Common myeloid progenitor, CD34-positive (primary cell): Measurements from ENCODE around the gene PLCH2.

Experiments used
- CTCF ChIA-PET: fragments of 350-600 bp; sonication (Branson Sonifier 250); formaldehyde crosslinking; loops from one replicate; lab custom pipeline; 2021; ENCODE audit warnings: antibody characterized with exemption; lab: Charles Lee
- POLR2A ChIA-PET: fragments of 350-600 bp; sonication (Branson Sonifier 250); formaldehyde crosslinking; loops from one replicate; lab custom pipeline; 2021; ENCODE audit warnings: antibody characterized with exemption; lab: Charles Lee
- DNase-seq, 3 donors: peaks; one replicate each; pipeline versions ENCODE4 v3.0.0 to v3.0.0-alpha.2; 2013
- H3K27ac ChIP-seq, 2 experiments: 1 replicate in 1 of 2; 2 replicates in 1 of 2; pipeline ENCODE4 v1.7.0; 2013; ENCODE audit warnings: inconsistent platforms in 2 of 2, low read length in 2 of 2, mild to moderate bottlenecking in 2 of 2, low read depth in 1 of 2, moderate library complexity in 1 of 2; ENCODE audit not compliant: severe bottlenecking in 2 of 2, insufficient read depth in 1 of 2, poor library complexity in 1 of 2
- H3K27me3 ChIP-seq, 5 experiments: replicated peaks in 2 of 5; 1 replicate in 3 of 5; 2 replicates in 2 of 5; pipeline versions ENCODE4 v1.6.1 to v1.7.0; 2013; ENCODE audit warnings: low read length in 4 of 5, mild to moderate bottlenecking in 2 of 5, moderate library complexity in 2 of 5, inconsistent platforms in 1 of 5; ENCODE audit not compliant: insufficient read depth in 5 of 5, control insufficient read depth in 4 of 5
- H3K36me3 ChIP-seq, 4 experiments: 1 replicate in 2 of 4; 2 replicates in 2 of 4; pipeline versions ENCODE4 v1.6.1 to v1.7.0; 2013; ENCODE audit warnings: low read length in 3 of 4, control low read depth in 1 of 4, mild to moderate bottlenecking in 1 of 4; ENCODE audit not compliant: control insufficient read depth in 4 of 4, insufficient read depth in 4 of 4
- H3K4me1 ChIP-seq, 4 experiments: 1 replicate in 3 of 4; 2 replicates in 1 of 4; pipeline versions ENCODE4 v1.6.1 to v1.7.1; 2013; ENCODE audit warnings: low read length in 3 of 4, mild to moderate bottlenecking in 3 of 4, control low read depth in 1 of 4, inconsistent platforms in 1 of 4, moderate library complexity in 1 of 4; ENCODE audit not compliant: control insufficient read depth in 4 of 4, insufficient read depth in 4 of 4; ENCODE audit errors: control extremely low read depth in 1 of 4
- H3K4me3 ChIP-seq, 7 experiments: 1 replicate in 4 of 7; 2 replicates in 3 of 7; pipeline versions ENCODE4 v1.5.1 to v1.7.0; 2013; ENCODE audit warnings: mild to moderate bottlenecking in 7 of 7, low read length in 6 of 7, moderate library complexity in 6 of 7, inconsistent platforms in 2 of 7, low read depth in 2 of 7, control low read depth in 1 of 7; ENCODE audit not compliant: insufficient read depth in 4 of 7, control insufficient read depth in 1 of 7; ENCODE audit errors: extremely low read depth in 1 of 7
- H3K9me3 ChIP-seq, 5 experiments: 1 replicate in 4 of 5; 2 replicates in 1 of 5; pipeline versions ENCODE4 v1.6.1 to v1.7.1; 2013; ENCODE audit warnings: low read length in 4 of 5, mild to moderate bottlenecking in 2 of 5, inconsistent platforms in 1 of 5, low read depth in 1 of 5, moderate library complexity in 1 of 5; ENCODE audit not compliant: control insufficient read depth in 4 of 5, insufficient read depth in 2 of 5; ENCODE audit errors: control extremely low read depth in 1 of 5
- WGBS: methylation state at CpG from one replicate; pipeline ENCODE4 v1.1.5; 2013; ENCODE audit not compliant: insufficient coverage; 5-methylcytosine and 5-hydroxymethylcytosine counted together

Gene PLCH2

DNA sequence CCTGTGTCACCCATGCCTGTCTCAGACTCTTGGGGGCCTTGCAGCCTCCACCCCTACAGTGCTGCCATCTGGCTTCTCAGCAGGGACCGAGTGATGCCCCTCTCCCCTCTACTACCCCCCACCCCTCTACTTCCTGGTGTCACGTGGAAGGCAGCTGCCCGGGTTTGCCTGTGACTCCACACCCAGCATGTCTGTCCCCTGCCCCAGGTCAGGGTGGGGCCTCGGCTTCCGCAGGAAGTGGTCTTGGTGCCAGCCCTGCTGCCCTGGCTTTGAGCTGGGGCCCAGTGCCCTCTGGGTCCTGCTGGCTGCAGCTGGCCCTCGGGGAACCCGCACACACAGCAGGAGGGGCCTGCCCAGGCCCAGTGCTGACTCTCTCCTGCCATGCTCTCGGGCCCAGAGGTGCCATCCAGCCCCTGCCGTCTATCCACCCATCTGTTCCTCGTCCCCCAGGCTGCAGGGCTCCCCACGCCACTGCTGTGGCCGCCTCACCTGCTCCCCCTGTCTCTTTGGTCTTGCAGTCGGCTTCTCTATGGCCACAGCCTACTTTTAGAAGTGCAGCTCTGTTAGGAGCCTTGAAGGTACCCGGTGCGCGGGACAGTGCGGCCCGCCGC lies 24.0 kb downstream of the PLCH2 start:
- DNase-seq, result peak; percentile 22 to 81 (median 66)
- WGBS, result 51% methylated on average over 19 of the region's 19 CpGs
- H3K27me3 ChIP-seq, result peaks cover 0 to 19% (median 0%) of the 10 kb centered on the region in 5 experiments
- no peak overlapping the region for H3K4me3 ChIP-seq
- H3K36me3 ChIP-seq, result no peaks in the 10 kb centered on the region
- no peaks in the 10 kb centered on the region for H3K9me3 ChIP-seq
- peaks cover 0 to 16% (median 15%) of the 10 kb centered on the region in 4 experiments for H3K4me1 ChIP-seq
- no peak overlapping the region for H3K27ac ChIP-seq
- ChIA-PET CTCF (no interaction called here), POLR2A (no interaction called here)

- Histone ChIP-seq H3K27me3 (peaks cover 0 to 19% (median 0%) of the 10 kb centered on the region in 5 experiments), H3K4me3 (no peak overlapping the region), H3K27ac (no peak overlapping the region), H3K9me3 (no peaks in the 10 kb centered on the region), H3K36me3 (no peaks in the 10 kb centered on the region), H3K4me1 (peaks cover 0 to 18% (median 15%) of the 10 kb centered on the region in 4 experiments)
- ChIA-PET POLR2A (interaction anchor here (0.6 kb wide), 1 partner anchor 1038 kb away, joined by 3 read pairs; no protein-coding TSS in a partner anchor), CTCF (no interaction called here)
- 92% methylated on average over 28 of the region's 28 CpGs for WGBS
- no peak for DNase-seq
Measured at GRCh38 chr1:2501041-2501819, 25.1 kb downstream of the PLCH2 start.

- Histone ChIP-seq H3K36me3 (peaks cover 0 to 3% (median 0%) of the 10 kb centered on the region in 4 experiments), H3K4me1 (peaks cover 0 to 21% (median 17%) of the 10 kb centered on the region in 4 experiments), H3K27me3 (peaks cover 0 to 19% (median 0%) of the 10 kb centered on the region in 5 experiments), H3K27ac (no peak overlapping the region), H3K9me3 (no peaks in the 10 kb centered on the region), H3K4me3 (no peak overlapping the region)
- WGBS, result 89% methylated on average over 3 of the region's 7 CpGs
- ChIA-PET POLR2A (no interaction called here), CTCF (no interaction called here)
- no peak for DNase-seq
Measured at GRCh38 chr1:2501820-2502119, 25.7 kb downstream of the PLCH2 start.

DNA sequence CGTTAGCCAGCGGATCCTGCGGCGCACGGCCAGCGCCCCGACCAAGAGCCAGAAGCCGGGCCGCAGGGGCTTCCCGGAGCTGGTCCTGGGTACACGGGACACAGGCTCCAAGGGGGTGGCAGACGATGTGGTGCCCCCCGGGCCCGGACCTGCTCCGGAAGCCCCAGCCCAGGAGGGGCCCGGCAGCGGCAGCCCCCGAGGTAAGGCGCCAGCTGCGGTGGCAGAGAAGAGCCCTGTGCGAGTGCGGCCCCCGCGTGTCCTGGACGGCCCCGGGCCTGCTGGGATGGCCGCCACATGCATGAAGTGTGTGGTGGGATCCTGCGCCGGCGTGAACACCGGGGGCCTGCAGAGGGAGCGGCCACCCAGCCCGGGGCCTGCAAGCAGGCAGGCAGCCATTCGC lies 26.1 kb downstream of the PLCH2 start:
- Histone ChIP-seq H3K4me1 (peaks cover 0 to 21% (median 17%) of the 10 kb centered on the region in 4 experiments), H3K36me3 (peaks cover 0 to 6% (median under 1%) of the 10 kb centered on the region in 4 experiments), H3K4me3 (no peak overlapping the region), H3K9me3 (no peaks in the 10 kb centered on the region), H3K27ac (no peak overlapping the region), H3K27me3 (peaks cover 0 to 19% (median 0%) of the 10 kb centered on the region in 5 experiments)
- DNase-seq, result no peak
- POLR2A ChIA-PET, result no interaction called here
- WGBS, result 93% methylated on average over 32 of the region's 34 CpGs
- CTCF ChIA-PET, result no interaction called here

- Histone ChIP-seq H3K27ac (no peak overlapping the region), H3K27me3 (peaks cover 0 to 19% (median 0%) of the 10 kb centered on the region in 5 experiments), H3K4me3 (no peak overlapping the region), H3K4me1 (peaks cover 0 to 21% (median 17%) of the 10 kb centered on the region in 4 experiments), H3K9me3 (no peaks in the 10 kb centered on the region), H3K36me3 (peaks cover 0 to 12% (median 3%) of the 10 kb centered on the region in 4 experiments)
- WGBS, result 86% methylated on average over 31 of the region's 36 CpGs
- DNase-seq, result no peak
- ChIA-PET POLR2A (no interaction called here), CTCF (no interaction called here)
Measured at GRCh38 chr1:2502661-2503553, 26.8 kb downstream of the PLCH2 start.

GRCh38 chr1:2503554-2504224 lies 27.6 kb downstream of the PLCH2 start:
- peaks cover 0 to 17% (median 7%) of the 10 kb centered on the region in 4 experiments for H3K36me3 ChIP-seq
- POLR2A ChIA-PET, result interaction anchor here (0.6 kb wide), 2 partner anchors 28 to 682 kb away, joined by 3 read pairs; no protein-coding TSS in a partner anchor
- H3K9me3 ChIP-seq, result no peaks in the 10 kb centered on the region
- H3K27ac ChIP-seq, result no peak overlapping the region
- H3K4me3 ChIP-seq, result no peak overlapping the region
- 61% methylated on average over 35 of the region's 42 CpGs for WGBS
- DNase-seq, result peak in 1 of 3 donors; percentile 20
- CTCF ChIA-PET, result no interaction called here
- peaks cover 0 to 21% (median 17%) of the 10 kb centered on the region in 4 experiments for H3K4me1 ChIP-seq
- H3K27me3 ChIP-seq, result peaks cover 0 to 19% (median 0%) of the 10 kb centered on the region in 5 experiments
